ENCODE results near the gene MAP3K1. TPM values are rescaled to one million over a fixed set of nuclear protein-coding genes. Genes with fewer than 3 reads are reported as not detected.
A peak's percentile ranks its signal among the peaks of the same experiment; 100 is the strongest.

Gene MAP3K1
- total RNA-seq, 1 experiment from 2014 or later: 7.9 TPM

DNA sequence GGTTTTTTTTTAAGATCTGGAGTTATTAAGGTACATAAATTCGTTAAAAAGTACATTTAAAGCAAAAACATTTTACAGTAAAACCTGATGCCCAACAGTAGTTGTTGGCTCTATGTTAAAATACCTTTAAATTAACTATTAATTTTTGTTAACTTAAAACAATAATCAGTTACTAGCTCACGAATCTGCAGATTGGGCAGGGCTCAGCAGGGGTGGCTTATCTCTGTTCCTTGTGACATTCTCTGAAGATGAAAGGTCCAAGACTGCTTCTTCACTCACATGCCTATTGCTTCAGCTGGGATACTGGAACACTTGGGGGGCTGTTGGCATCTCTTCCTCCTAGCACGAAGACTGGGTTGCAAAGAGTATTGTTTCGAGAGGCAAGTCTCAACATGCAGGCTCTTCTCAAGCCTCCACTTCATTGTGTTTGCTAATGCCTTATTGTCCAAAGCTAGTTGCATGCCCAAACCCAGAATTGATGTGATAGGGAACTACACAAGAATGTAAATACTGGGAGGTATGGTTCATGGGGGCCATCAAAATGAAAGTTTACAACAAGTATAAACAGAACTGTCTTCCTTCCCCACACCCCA is 46.6 kb downstream of the MAP3K1 start:
- BruUV-seq (replicated peaks): no TSS peak
- POLR2A ChIA-PET: interaction anchor here (0.6 kb wide), 1 partner anchor 728 kb away, joined by 3 read pairs; no protein-coding TSS in a partner anchor
- H3K9me3 Mint-ChIP-seq (ENCODE audit: unreplicated experiment): no peaks in the 10 kb centered on the region
- H3K27ac Mint-ChIP-seq (ENCODE audit: low read depth, unreplicated experiment): no peak overlapping the region
- H3K4me1 Mint-ChIP-seq (ENCODE audit: insufficient read depth, unreplicated experiment): no peaks in the 10 kb centered on the region
- TF ChIP-seq, protein P1, sequence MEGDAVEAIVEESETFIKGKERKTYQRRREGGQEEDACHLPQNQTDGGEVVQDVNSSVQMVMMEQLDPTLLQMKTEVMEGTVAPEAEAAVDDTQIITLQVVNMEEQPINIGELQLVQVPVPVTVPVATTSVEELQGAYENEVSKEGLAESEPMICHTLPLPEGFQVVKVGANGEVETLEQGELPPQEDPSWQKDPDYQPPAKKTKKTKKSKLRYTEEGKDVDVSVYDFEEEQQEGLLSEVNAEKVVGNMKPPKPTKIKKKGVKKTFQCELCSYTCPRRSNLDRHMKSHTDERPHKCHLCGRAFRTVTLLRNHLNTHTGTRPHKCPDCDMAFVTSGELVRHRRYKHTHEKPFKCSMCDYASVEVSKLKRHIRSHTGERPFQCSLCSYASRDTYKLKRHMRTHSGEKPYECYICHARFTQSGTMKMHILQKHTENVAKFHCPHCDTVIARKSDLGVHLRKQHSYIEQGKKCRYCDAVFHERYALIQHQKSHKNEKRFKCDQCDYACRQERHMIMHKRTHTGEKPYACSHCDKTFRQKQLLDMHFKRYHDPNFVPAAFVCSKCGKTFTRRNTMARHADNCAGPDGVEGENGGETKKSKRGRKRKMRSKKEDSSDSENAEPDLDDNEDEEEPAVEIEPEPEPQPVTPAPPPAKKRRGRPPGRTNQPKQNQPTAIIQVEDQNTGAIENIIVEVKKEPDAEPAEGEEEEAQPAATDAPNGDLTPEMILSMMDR (IDR thresholded peaks at IDR 0.05; ENCODE audit: unreplicated experiment): no peak
- H3K36me3 Mint-ChIP-seq (ENCODE audit: insufficient read depth, unreplicated experiment): peaks cover 25% of the 10 kb centered on the region
- intact Hi-C loops (cut with micrococcal nuclease): no loop called here
- peak; percentile 48 for DNase-seq (ENCODE audit: unreplicated experiment)
- H3K4me3 Mint-ChIP-seq (ENCODE audit: unreplicated experiment): no peak overlapping the region
- CTCF ChIA-PET: interaction anchor here (0.7 to 1.5 kb wide), 2 partner anchors 220 to 591 kb away, joined by 3 to 6 read pairs; no protein-coding TSS in a partner anchor
- H3K27me3 Mint-ChIP-seq (ENCODE audit: insufficient read depth, unreplicated experiment): no peaks in the 10 kb centered on the region

DNA sequence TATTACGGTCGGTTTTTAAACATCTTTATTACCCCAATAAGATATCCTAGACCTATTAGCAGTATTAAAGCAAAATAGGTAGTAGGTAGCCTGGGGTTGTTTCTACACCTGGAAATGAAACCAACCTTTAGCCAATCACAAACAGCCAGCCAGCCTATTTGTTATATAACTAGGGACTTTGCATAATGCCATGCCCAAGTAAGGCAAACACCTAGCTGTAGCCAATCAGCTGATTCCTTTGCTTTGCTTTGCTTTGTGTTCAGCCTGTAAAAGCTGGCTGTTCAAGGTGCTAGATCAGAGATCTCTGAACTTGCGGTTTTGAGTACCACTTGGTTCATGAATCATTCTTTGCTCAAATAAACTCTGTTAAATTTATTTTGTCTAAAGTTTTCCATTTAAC is 47.6 kb downstream of the MAP3K1 start:
- Mint-ChIP-seq H3K4me1 (ENCODE audit: insufficient read depth, unreplicated experiment) (no peaks in the 10 kb centered on the region), H3K9me3 (ENCODE audit: unreplicated experiment) (no peaks in the 10 kb centered on the region), H3K4me3 (ENCODE audit: unreplicated experiment) (no peak overlapping the region), H3K36me3 (ENCODE audit: insufficient read depth, unreplicated experiment) (peaks cover 25% of the 10 kb centered on the region), H3K27ac (ENCODE audit: low read depth, unreplicated experiment) (no peak overlapping the region), H3K27me3 (ENCODE audit: insufficient read depth, unreplicated experiment) (no peaks in the 10 kb centered on the region)
- TF ChIP-seq, protein P1 (IDR thresholded peaks at IDR 0.05; ENCODE audit: unreplicated experiment): no peak
- no peak for DNase-seq (ENCODE audit: unreplicated experiment)
- no TSS peak for BruUV-seq (replicated peaks)
- intact Hi-C loops (cut with micrococcal nuclease): no loop called here
- ChIA-PET CTCF (interaction anchor here (1.4 kb wide), 1 partner anchor 592 kb away, joined by 4 read pairs; no protein-coding TSS in a partner anchor), POLR2A (interaction anchor here (0.7 kb wide), 1 partner anchor 949 kb away, joined by 3 read pairs; no protein-coding TSS in a partner anchor)

DNA sequence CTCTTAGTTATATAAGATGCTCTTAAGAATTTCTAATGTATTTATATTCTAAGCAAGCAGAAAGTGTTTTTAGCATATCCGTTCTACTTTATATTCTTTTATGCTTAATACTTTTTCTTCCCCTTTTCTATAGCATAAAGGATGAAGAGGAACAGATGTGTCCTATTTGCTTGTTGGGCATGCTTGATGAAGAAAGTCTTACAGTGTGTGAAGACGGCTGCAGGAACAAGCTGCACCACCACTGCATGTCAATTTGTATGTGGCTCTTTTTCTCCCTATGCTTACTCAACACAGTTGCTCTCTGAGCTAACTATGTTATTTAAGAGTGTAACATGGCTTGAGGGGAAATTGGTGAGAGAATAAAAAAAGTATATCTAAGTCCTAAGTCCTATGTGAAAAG is 56.4 kb downstream of the MAP3K1 start:
- H3K4me3 Mint-ChIP-seq (ENCODE audit: unreplicated experiment): no peak overlapping the region
- BruUV-seq (replicated peaks): no TSS peak
- ChIA-PET CTCF (no interaction called here), POLR2A (no interaction called here)
- no peaks in the 10 kb centered on the region for H3K27me3 Mint-ChIP-seq (ENCODE audit: insufficient read depth, unreplicated experiment)
- TF ChIP-seq, protein P1 (IDR thresholded peaks at IDR 0.05; ENCODE audit: unreplicated experiment): no peak
- H3K36me3 Mint-ChIP-seq (ENCODE audit: insufficient read depth, unreplicated experiment): peaks cover 56% of the 10 kb centered on the region
- intact Hi-C loops (cut with micrococcal nuclease): no loop called here
- peaks cover 6% of the 10 kb centered on the region for H3K4me1 Mint-ChIP-seq (ENCODE audit: insufficient read depth, unreplicated experiment)
- H3K27ac Mint-ChIP-seq (ENCODE audit: low read depth, unreplicated experiment): no peak overlapping the region
- DNase-seq (ENCODE audit: unreplicated experiment): no peak
- H3K9me3 Mint-ChIP-seq (ENCODE audit: unreplicated experiment): no peaks in the 10 kb centered on the region

DNA sequence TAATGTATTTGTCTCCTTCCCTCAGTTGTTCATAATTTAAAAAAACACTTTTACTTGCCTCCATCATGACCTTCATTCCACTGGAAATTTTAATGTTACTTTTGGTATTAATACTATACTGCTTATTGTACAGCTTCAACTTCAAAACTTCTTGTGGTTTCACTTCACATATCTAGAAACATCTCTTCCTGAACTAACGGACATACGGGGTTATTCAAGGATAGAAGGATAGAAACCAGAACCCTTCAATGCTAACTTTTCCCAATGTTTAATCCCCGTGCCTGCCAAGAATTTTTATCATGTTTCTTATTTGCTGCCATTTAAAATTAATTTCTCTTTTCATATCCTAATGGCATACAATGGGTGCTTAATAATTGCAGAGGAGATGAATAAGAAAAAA is 57.7 kb downstream of the MAP3K1 start:
- CTCF ChIA-PET: interaction anchor here (1.5 to 2.1 kb wide), 2 partner anchors 35 to 609 kb away, joined by 6 to 7 read pairs; no protein-coding TSS in a partner anchor
- intact Hi-C loops (cut with micrococcal nuclease): no loop called here
- H3K4me1 Mint-ChIP-seq (ENCODE audit: insufficient read depth, unreplicated experiment): peaks cover 6% of the 10 kb centered on the region
- no peak overlapping the region for H3K4me3 Mint-ChIP-seq (ENCODE audit: unreplicated experiment)
- TF ChIP-seq, protein P1 (IDR thresholded peaks at IDR 0.05; ENCODE audit: unreplicated experiment): no peak
- DNase-seq (ENCODE audit: unreplicated experiment): no peak
- POLR2A ChIA-PET: no interaction called here
- H3K36me3 Mint-ChIP-seq (ENCODE audit: insufficient read depth, unreplicated experiment): peaks cover 66% of the 10 kb centered on the region
- BruUV-seq (replicated peaks): no TSS peak
- H3K9me3 Mint-ChIP-seq (ENCODE audit: unreplicated experiment): no peaks in the 10 kb centered on the region
- H3K27ac Mint-ChIP-seq (ENCODE audit: low read depth, unreplicated experiment): no peak overlapping the region
- no peaks in the 10 kb centered on the region for H3K27me3 Mint-ChIP-seq (ENCODE audit: insufficient read depth, unreplicated experiment)
